GM23338 (cell line): ENCODE data around the gene IER2. TPM values are rescaled to one million over a fixed set of nuclear protein-coding genes. Genes with fewer than 3 reads are reported as not detected.

Experiments used
- ATAC-seq: fragments of 200-7000 bp; cut with Tn5 transposase; 3 replicates; pipeline ENCODE4 v1.9.1; 2020
- DNase-seq: peaks from one replicate; pipeline ENCODE4 v3.0.0-alpha.2; 2015; ENCODE audit warnings: low spot score
- H2AFZ ChIP-seq: fragments of 200-600 bp; sonication (generic); 2 replicates; pipeline ENCODE4 v1.8.0; 2016; ENCODE audit warnings: antibody characterized with exemption, mild to moderate bottlenecking, moderate library complexity
- H3F3A ChIP-seq: fragments of 200-600 bp; sonication (generic); replicated peaks from 2 replicates; pipeline ENCODE4 v1.8.0; 2017; ENCODE audit warnings: antibody characterized with exemption, mixed run types, low read depth
- H3K27ac ChIP-seq: fragments of 200-600 bp; sonication (generic); 2 replicates; pipeline ENCODE4 v1.6.1; 2016; ENCODE audit warnings: low read depth
- H3K27me3 ChIP-seq: fragments of 200-600 bp; sonication (generic); 2 replicates; pipeline ENCODE4 v1.8.0; 2016; ENCODE audit warnings: mild to moderate bottlenecking, mixed run types, moderate library complexity; ENCODE audit not compliant: insufficient read depth
- H3K36me3 ChIP-seq: fragments of 200-600 bp; sonication (generic); 2 replicates; pipeline ENCODE4 v1.8.0; 2016; ENCODE audit warnings: mild to moderate bottlenecking; ENCODE audit not compliant: insufficient read depth
- H3K4me1 ChIP-seq: fragments of 200-600 bp; sonication (generic); 2 replicates; pipeline ENCODE4 v1.8.0; 2016; ENCODE audit warnings: mild to moderate bottlenecking, moderate library complexity; ENCODE audit not compliant: insufficient read depth
- H3K4me2 ChIP-seq: fragments of 200-600 bp; sonication (generic); 2 replicates; pipeline ENCODE4 v1.7.1; 2017; ENCODE audit warnings: mixed run types
- H3K4me3 ChIP-seq: fragments of 200-600 bp; sonication (generic); 2 replicates; pipeline ENCODE4 v1.6.1; 2016; ENCODE audit warnings: mixed run types
- H3K79me2 ChIP-seq: fragments of 200-600 bp; sonication (generic); replicated peaks from 2 replicates; pipeline ENCODE4 v1.8.0; 2017; ENCODE audit warnings: mild to moderate bottlenecking; ENCODE audit not compliant: insufficient read depth
- H3K9me2 ChIP-seq: fragments of 200-600 bp; sonication (generic); 2 replicates; pipeline ENCODE4 v1.8.0; 2017; ENCODE audit not compliant: insufficient read depth
- H4K20me1 ChIP-seq: fragments of 200-600 bp; sonication (generic); replicated peaks from 2 replicates; pipeline ENCODE4 v1.8.0; 2017; ENCODE audit warnings: mild to moderate bottlenecking; ENCODE audit not compliant: insufficient read depth
- H3K27ac Mint-ChIP-seq: 2 replicates; pipeline ENCODE4 v1.8.0; 2020; ENCODE audit warnings: inconsistent platforms, mild to moderate bottlenecking, moderate library complexity, mixed read lengths
- H3K27me3 Mint-ChIP-seq: 3 replicates; pipeline ENCODE4 v1.8.0; 2022; ENCODE audit warnings: low read depth, mild to moderate bottlenecking, moderate library complexity, mixed read lengths, inconsistent platforms; ENCODE audit not compliant: insufficient read depth, poor library complexity
- H3K36me3 Mint-ChIP-seq: 3 replicates; pipeline ENCODE4 v1.8.0; 2021; ENCODE audit warnings: low read depth, mild to moderate bottlenecking, inconsistent platforms, moderate library complexity, mixed read lengths
- H3K4me1 Mint-ChIP-seq: 3 replicates; pipeline ENCODE4 v1.8.0; 2020; ENCODE audit warnings: mild to moderate bottlenecking, inconsistent platforms, mixed read lengths
- H3K4me3 Mint-ChIP-seq: 3 replicates; pipeline ENCODE4 v1.8.0; 2021; ENCODE audit warnings: moderate library complexity, mild to moderate bottlenecking, inconsistent platforms, mixed read lengths
- H3K9me3 Mint-ChIP-seq: 3 replicates; pipeline ENCODE4 v1.8.0; 2020; ENCODE audit warnings: moderate library complexity, mild to moderate bottlenecking, inconsistent platforms, mixed read lengths
- JUNB ChIP-seq: IDR thresholded peaks from one replicate; pipeline ENCODE4 v1.6.1; 2016; ENCODE audit warnings: antibody characterized with exemption; ENCODE audit not compliant: unreplicated experiment
- NANOG ChIP-seq: IDR thresholded peaks from 2 replicates; pipeline ENCODE4 v1.6.1; 2016; ENCODE audit warnings: antibody characterized with exemption, borderline replicate concordance
- polyA plus RNA-seq: library from polyadenylated mRNA; unstranded; fragments of >200 nt; fragmentation: Nextera tagmentation; extraction: Ambion mirVana; gene quantifications from 2 replicates; pipeline ENCODE4 v1.2.1, GENCODE V29; 2016
- total RNA-seq: library from RNA; depleted of rRNA; stranded (reverse); fragments of >200 nt; shearing (Covaris generic); gene quantifications from 2 replicates; pipeline ENCODE4 v1.2.3, GENCODE V29; 2014
- TF ChIP-seq, protein P1 (sequence below): fragments of 250-450 bp; sonication (Bioruptor Pico); IDR thresholded peaks from 2 replicates; pipeline ENCODE4 v1.5.0; 2020; ENCODE audit warnings: mild to moderate bottlenecking, moderate library complexity

Gene IER2
- total and polyA plus RNA-seq, 2 experiments from 2014 or later = 124 to 191 TPM

DNA sequence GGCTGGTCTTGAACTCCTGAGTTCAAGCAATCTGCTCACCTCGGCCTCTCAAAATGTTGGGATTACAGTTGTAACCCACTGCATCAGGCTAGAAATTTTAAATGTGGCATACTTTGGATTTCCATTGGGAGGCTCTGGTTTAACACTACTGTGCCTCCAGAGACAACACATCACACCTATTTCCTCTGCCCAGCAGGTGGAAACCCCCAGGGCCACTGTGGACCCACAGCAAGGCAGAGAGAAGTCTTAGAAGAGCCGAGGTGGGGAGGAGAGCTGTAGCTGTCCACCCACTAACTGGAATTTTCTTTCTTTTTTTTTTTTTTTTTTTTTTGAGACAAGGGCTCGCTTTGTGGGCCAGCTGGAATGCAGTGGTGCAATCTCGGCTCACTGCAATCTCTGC is 39.4 kb downstream of the IER2 start:
- ATAC-seq = no peak

More for the DNA sequence above, 39.4 kb downstream of the IER2 start:
- no peak overlapping the region for H3K4me3 Mint-ChIP-seq
- Histone ChIP-seq H3K79me2 (no peaks in the 10 kb centered on the region), H3K9me2 (no peaks in the 10 kb centered on the region), H3K36me3 (no peaks in the 10 kb centered on the region), H4K20me1 (no peaks in the 10 kb centered on the region), H2AFZ (no peak overlapping the region), H3K4me1 (no peaks in the 10 kb centered on the region; the same call in 1 of the 2 replicates), H3K4me2 (no peak overlapping the region), H3F3A (no peaks in the 10 kb centered on the region; the same call in 1 of the 2 replicates), H3K4me3 (no peak overlapping the region), H3K27me3 (no peaks in the 10 kb centered on the region), H3K27ac (no peak overlapping the region)
- peaks cover 10% of the 10 kb centered on the region for H3K27me3 Mint-ChIP-seq
- TF ChIP-seq NANOG (no peak), JUNB (no peak)
- TF ChIP-seq, protein P1, sequence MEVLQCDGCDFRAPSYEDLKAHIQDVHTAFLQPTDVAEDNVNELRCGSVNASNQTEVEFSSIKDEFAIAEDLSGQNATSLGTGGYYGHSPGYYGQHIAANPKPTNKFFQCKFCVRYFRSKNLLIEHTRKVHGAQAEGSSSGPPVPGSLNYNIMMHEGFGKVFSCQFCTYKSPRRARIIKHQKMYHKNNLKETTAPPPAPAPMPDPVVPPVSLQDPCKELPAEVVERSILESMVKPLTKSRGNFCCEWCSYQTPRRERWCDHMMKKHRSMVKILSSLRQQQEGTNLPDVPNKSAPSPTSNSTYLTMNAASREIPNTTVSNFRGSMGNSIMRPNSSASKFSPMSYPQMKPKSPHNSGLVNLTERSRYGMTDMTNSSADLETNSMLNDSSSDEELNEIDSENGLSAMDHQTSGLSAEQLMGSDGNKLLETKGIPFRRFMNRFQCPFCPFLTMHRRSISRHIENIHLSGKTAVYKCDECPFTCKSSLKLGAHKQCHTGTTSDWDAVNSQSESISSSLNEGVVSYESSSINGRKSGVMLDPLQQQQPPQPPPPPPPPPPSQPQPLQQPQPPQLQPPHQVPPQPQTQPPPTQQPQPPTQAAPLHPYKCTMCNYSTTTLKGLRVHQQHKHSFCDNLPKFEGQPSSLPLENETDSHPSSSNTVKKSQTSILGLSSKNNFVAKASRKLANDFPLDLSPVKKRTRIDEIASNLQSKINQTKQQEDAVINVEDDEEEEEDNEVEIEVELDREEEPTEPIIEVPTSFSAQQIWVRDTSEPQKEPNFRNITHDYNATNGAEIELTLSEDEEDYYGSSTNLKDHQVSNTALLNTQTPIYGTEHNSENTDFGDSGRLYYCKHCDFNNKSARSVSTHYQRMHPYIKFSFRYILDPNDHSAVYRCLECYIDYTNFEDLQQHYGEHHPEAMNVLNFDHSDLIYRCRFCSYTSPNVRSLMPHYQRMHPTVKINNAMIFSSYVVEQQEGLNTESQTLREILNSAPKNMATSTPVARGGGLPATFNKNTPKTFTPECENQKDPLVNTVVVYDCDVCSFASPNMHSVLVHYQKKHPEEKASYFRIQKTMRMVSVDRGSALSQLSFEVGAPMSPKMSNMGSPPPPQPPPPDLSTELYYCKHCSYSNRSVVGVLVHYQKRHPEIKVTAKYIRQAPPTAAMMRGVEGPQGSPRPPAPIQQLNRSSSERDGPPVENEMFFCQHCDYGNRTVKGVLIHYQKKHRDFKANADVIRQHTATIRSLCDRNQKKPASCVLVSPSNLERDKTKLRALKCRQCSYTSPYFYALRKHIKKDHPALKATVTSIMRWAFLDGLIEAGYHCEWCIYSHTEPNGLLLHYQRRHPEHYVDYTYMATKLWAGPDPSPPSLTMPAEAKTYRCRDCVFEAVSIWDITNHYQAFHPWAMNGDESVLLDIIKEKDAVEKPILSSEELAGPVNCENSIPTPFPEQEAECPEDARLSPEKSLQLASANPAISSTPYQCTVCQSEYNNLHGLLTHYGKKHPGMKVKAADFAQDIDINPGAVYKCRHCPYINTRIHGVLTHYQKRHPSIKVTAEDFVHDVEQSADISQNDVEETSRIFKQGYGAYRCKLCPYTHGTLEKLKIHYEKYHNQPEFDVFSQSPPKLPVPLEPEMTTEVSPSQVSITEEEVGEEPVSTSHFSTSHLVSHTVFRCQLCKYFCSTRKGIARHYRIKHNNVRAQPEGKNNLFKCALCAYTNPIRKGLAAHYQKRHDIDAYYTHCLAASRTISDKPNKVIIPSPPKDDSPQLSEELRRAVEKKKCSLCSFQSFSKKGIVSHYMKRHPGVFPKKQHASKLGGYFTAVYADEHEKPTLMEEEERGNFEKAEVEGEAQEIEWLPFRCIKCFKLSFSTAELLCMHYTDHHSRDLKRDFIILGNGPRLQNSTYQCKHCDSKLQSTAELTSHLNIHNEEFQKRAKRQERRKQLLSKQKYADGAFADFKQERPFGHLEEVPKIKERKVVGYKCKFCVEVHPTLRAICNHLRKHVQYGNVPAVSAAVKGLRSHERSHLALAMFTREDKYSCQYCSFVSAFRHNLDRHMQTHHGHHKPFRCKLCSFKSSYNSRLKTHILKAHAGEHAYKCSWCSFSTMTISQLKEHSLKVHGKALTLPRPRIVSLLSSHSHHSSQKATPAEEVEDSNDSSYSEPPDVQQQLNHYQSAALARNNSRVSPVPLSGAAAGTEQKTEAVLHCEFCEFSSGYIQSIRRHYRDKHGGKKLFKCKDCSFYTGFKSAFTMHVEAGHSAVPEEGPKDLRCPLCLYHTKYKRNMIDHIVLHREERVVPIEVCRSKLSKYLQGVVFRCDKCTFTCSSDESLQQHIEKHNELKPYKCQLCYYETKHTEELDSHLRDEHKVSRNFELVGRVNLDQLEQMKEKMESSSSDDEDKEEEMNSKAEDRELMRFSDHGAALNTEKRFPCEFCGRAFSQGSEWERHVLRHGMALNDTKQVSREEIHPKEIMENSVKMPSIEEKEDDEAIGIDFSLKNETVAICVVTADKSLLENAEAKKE (CRISPR knock-in tag) = no peak
- no peak overlapping the region for H3K27ac Mint-ChIP-seq
- DNase-seq = no peak
- peaks cover 2% of the 10 kb centered on the region; the same call in 1 of the 3 replicates for H3K9me3 Mint-ChIP-seq
- peaks cover 2% of the 10 kb centered on the region; the same call in 2 of the 3 replicates for H3K4me1 Mint-ChIP-seq
- H3K36me3 Mint-ChIP-seq = peaks cover 5% of the 10 kb centered on the region; the same call in 1 of the 3 replicates
